Activated T-helper 1 cell treated with anti-CD3 and anti-CD28 coated beads, Interleukin-12 subunit alpha, Interleukin-12 subunit beta, Interleukin-2, Interleukin-4 antibody, amounts not matched to agents 30 ng/mL and 10 ng/mL and 1 ng/mL, durations not matched to agents 14 hours and 24 hours and 36 hours (primary cell): ENCODE results near the gene RNF224. TPM values are rescaled to one million over a fixed set of nuclear protein-coding genes. Genes with fewer than 3 reads are reported as not detected.

Source experiments
- DNase-seq: peaks from one replicate; pipeline ENCODE4 v3.0.0; 2021; ENCODE audit warnings: low spot score
- H3K27ac Mint-ChIP-seq: one replicate; pipeline ENCODE4 v1.8.0; 2021; ENCODE audit warnings: mild to moderate bottlenecking, mixed read lengths
- H3K27me3 Mint-ChIP-seq: one replicate; pipeline ENCODE4 v1.8.0; 2022; ENCODE audit warnings: mild to moderate bottlenecking, moderate library complexity, mixed read lengths; ENCODE audit not compliant: insufficient read depth
- H3K36me3 Mint-ChIP-seq: one replicate; pipeline ENCODE4 v1.8.0; 2021; ENCODE audit warnings: low read depth, mixed read lengths
- H3K4me1 Mint-ChIP-seq: one replicate; pipeline ENCODE4 v1.8.0; 2021; ENCODE audit warnings: low read depth, mixed read lengths
- H3K4me3 Mint-ChIP-seq: one replicate; pipeline ENCODE4 v1.8.0; 2021; ENCODE audit warnings: mild to moderate bottlenecking, moderate library complexity, mixed read lengths
- H3K9me3 Mint-ChIP-seq: one replicate; pipeline ENCODE4 v1.8.0; 2021; ENCODE audit warnings: mixed read lengths
- intact Hi-C: fragments of 100-400 bp; cut with micrococcal nuclease; formaldehyde crosslinking; loops from one replicate; pipeline ENCODE4 v1.15.1; 2024
- total RNA-seq: library from RNA; stranded (reverse); gene quantifications from 2 replicates; pipeline ENCODE4 v1.2.3, GENCODE V29; 2022

RNF224 gene
- total RNA-seq, 1 donor from 2014 or later: 0.29 TPM

GRCh38 chr9:137243626-137244485, 16.6 kb downstream of the RNF224 start:
- H3K27ac Mint-ChIP-seq: peak overlapping the region; percentile 52
- intact Hi-C loops: loop anchor here (5.0 kb wide), 2 partner anchors 178 to 197 kb away; partner anchors contain the start of genes EXD3, NOXA1 and NPDC1
- H3K36me3 Mint-ChIP-seq: peaks cover 23% of the 10 kb centered on the region
- no peaks in the 10 kb centered on the region for H3K9me3 Mint-ChIP-seq
- H3K4me3 Mint-ChIP-seq: peak overlapping the region; percentile 92
- H3K4me1 Mint-ChIP-seq: peaks cover 22% of the 10 kb centered on the region
- no peaks in the 10 kb centered on the region for H3K27me3 Mint-ChIP-seq
- DNase-seq: no peak

GRCh38 chr9:137244486-137245449, 17.5 kb downstream of the RNF224 start:
- Mint-ChIP-seq H3K4me3 (no peak overlapping the region), H3K36me3 (peaks cover 21% of the 10 kb centered on the region), H3K27ac (peak overlapping the region; percentile 52), H3K9me3 (no peaks in the 10 kb centered on the region), H3K4me1 (peaks cover 22% of the 10 kb centered on the region), H3K27me3 (no peaks in the 10 kb centered on the region)
- DNase-seq: no peak
- intact Hi-C loops: loop anchor here (5.0 kb wide), 2 partner anchors 178 to 197 kb away; partner anchors contain the start of genes EXD3, NOXA1 and NPDC1

GRCh38 chr9:137245450-137246421, 18.4 kb downstream of the RNF224 start:
- Mint-ChIP-seq H3K36me3 (peaks cover 21% of the 10 kb centered on the region), H3K4me1 (peaks cover 22% of the 10 kb centered on the region), H3K27me3 (no peaks in the 10 kb centered on the region), H3K9me3 (no peaks in the 10 kb centered on the region), H3K4me3 (no peak overlapping the region), H3K27ac (no peak overlapping the region)
- intact Hi-C loops: no loop called here
- no peak for DNase-seq

GRCh38 chr9:137247135-137247915, 20.0 kb downstream of the RNF224 start:
- Mint-ChIP-seq H3K27ac (no peak overlapping the region), H3K27me3 (no peaks in the 10 kb centered on the region), H3K9me3 (no peaks in the 10 kb centered on the region), H3K4me3 (no peak overlapping the region), H3K36me3 (peaks cover 17% of the 10 kb centered on the region), H3K4me1 (peaks cover 20% of the 10 kb centered on the region)
- no peak for DNase-seq
- intact Hi-C loops: no loop called here

- H3K4me3 Mint-ChIP-seq: no peak overlapping the region
- intact Hi-C loops: no loop called here
- peaks cover 15% of the 10 kb centered on the region for H3K4me1 Mint-ChIP-seq
- DNase-seq: no peak
- H3K27me3 Mint-ChIP-seq: no peaks in the 10 kb centered on the region
- H3K36me3 Mint-ChIP-seq: peaks cover 12% of the 10 kb centered on the region
- H3K27ac Mint-ChIP-seq: no peak overlapping the region
- no peaks in the 10 kb centered on the region for H3K9me3 Mint-ChIP-seq
Measured at GRCh38 chr9:137247916-137248175, 20.5 kb downstream of the RNF224 start.

GRCh38 chr9:137250329-137251193, 23.3 kb downstream of the RNF224 start:
- H3K36me3 Mint-ChIP-seq: no peaks in the 10 kb centered on the region
- no peak overlapping the region for H3K27ac Mint-ChIP-seq
- DNase-seq: no peak
- H3K9me3 Mint-ChIP-seq: no peaks in the 10 kb centered on the region
- H3K27me3 Mint-ChIP-seq: peaks cover 2% of the 10 kb centered on the region
- H3K4me3 Mint-ChIP-seq: no peak overlapping the region
- H3K4me1 Mint-ChIP-seq: peaks cover 5% of the 10 kb centered on the region
- intact Hi-C loops: no loop called here

GRCh38 chr9:137251194-137251461, 23.8 kb downstream of the RNF224 start, which contains the start of gene STPG3:
STPG3 (plus strand) TSS chr9:137251286; CDS start chr9:137251287, 1 bp downstream.
- Mint-ChIP-seq H3K4me1 (peaks cover 5% of the 10 kb centered on the region), H3K36me3 (no peaks in the 10 kb centered on the region), H3K9me3 (no peaks in the 10 kb centered on the region), H3K27ac (no peak within 1 kb of the TSS), H3K4me3 (no peak within 1 kb of the TSS), H3K27me3 (peaks cover 2% of the 10 kb centered on the region)
- DNase-seq: no peak
- intact Hi-C loops: no loop called here

- Mint-ChIP-seq H3K27ac (no peak overlapping the region), H3K27me3 (peaks cover 2% of the 10 kb centered on the region), H3K36me3 (no peaks in the 10 kb centered on the region), H3K4me3 (no peak overlapping the region), H3K9me3 (no peaks in the 10 kb centered on the region), H3K4me1 (peaks cover 5% of the 10 kb centered on the region)
- DNase-seq: no peak
- intact Hi-C loops: no loop called here
Measured at GRCh38 chr9:137251490-137252268, 24.4 kb downstream of the RNF224 start.

- H3K36me3 Mint-ChIP-seq: no peaks in the 10 kb centered on the region
- peaks cover 2% of the 10 kb centered on the region for H3K27me3 Mint-ChIP-seq
- no peak for DNase-seq
- intact Hi-C loops: no loop called here
- H3K9me3 Mint-ChIP-seq: no peaks in the 10 kb centered on the region
- peaks cover 5% of the 10 kb centered on the region for H3K4me1 Mint-ChIP-seq
- H3K4me3 Mint-ChIP-seq: no peak overlapping the region
- no peak overlapping the region for H3K27ac Mint-ChIP-seq
Measured at GRCh38 chr9:137252555-137253506, 25.5 kb downstream of the RNF224 start.
